HG02623 (cell line): ENCODE results near the gene ZNF219.

Experiments
- ATAC-seq: cut with Tn5 transposase; IDR thresholded peaks from one replicate; pipeline ENCODE4 v1.9.1; 2021; ENCODE audit warnings: moderate library complexity; ENCODE audit not compliant: unreplicated experiment

The ZNF219 gene

GRCh38 chr14:21088687-21089086 is 9.8 kb downstream of the ZNF219 start:
- no peak for ATAC-seq

GRCh38 chr14:21087294-21088091 is 11.0 kb downstream of the ZNF219 start:
- no peak for ATAC-seq

GRCh38 chr14:21086908-21087293 is 11.6 kb downstream of the ZNF219 start:
- no peak for ATAC-seq

- no peak for ATAC-seq
Observed at GRCh38 chr14:21084998-21085853, 13.2 kb downstream of the ZNF219 start.

- no peak for ATAC-seq
Observed at GRCh38 chr14:21084396-21084795, 14.1 kb downstream of the ZNF219 start.

GRCh38 chr14:21083565-21084325 is 14.7 kb downstream of the ZNF219 start:
- no peak for ATAC-seq

- no peak for ATAC-seq
Observed at GRCh38 chr14:21081521-21082142, 16.8 kb downstream of the ZNF219 start.

- ATAC-seq, result no peak
Observed at GRCh38 chr14:21078726-21079125, 19.7 kb downstream of the ZNF219 start.

GRCh38 chr14:21078287-21078686 is 20.2 kb downstream of the ZNF219 start:
- no peak for ATAC-seq

GRCh38 chr14:21077672-21078071 is 20.8 kb downstream of the ZNF219 start:
- no peak for ATAC-seq

- no peak for ATAC-seq
Observed at GRCh38 chr14:21075719-21076437, 22.6 kb downstream of the ZNF219 start.

GRCh38 chr14:21074398-21075272 is 23.8 kb downstream of the ZNF219 start:
- ATAC-seq, result no peak

- no peak for ATAC-seq
Observed at GRCh38 chr14:21073921-21074320, 24.5 kb downstream of the ZNF219 start.

- no peak for ATAC-seq
Observed at GRCh38 chr14:21072781-21073339, 25.6 kb downstream of the ZNF219 start.

GRCh38 chr14:21072031-21072473 is 26.4 kb downstream of the ZNF219 start:
- ATAC-seq, result no peak

- ATAC-seq, result peak; percentile 69
Observed at GRCh38 chr14:21071225-21072030, 27.0 kb downstream of the ZNF219 start.

- ATAC-seq, result peak; percentile 9
Observed at GRCh38 chr14:21070610-21071224, 27.7 kb downstream of the ZNF219 start.
